ENCODE measurements around the gene CC2D2B. TPM values are rescaled to one million over a fixed set of nuclear protein-coding genes. Genes with fewer than 3 reads are reported as not detected.

The CC2D2B gene
- total RNA-seq, 1 experiment from 2014 or later = not detected

GRCh38 chr10:96075977-96076376, 168.2 kb downstream of the CC2D2B start:
- no peak for DNase-seq
- H3K27me3 ChIP-seq (ENCODE audit: insufficient read depth, low read depth) = no peaks in the 10 kb centered on the region
- H3K4me3 ChIP-seq = no peak overlapping the region
- no TSS peak for BruUV-seq (replicated peaks)
- H3K79me2 ChIP-seq (ENCODE audit: low read depth) = no peaks in the 10 kb centered on the region
- H4K20me1 ChIP-seq (ENCODE audit: insufficient read depth) = no peaks in the 10 kb centered on the region
- no peak overlapping the region for H3K4me2 ChIP-seq
- H3K9me2 ChIP-seq (ENCODE audit: insufficient read depth) = no peaks in the 10 kb centered on the region
- no peaks in the 10 kb centered on the region for H3F3A ChIP-seq (ENCODE audit: insufficient read depth, low read depth)
- 0 out of 2 replicates have a peak, but pooled peaks cover 7% of the 10 kb centered on the region for H3K4me1 ChIP-seq (replicated peaks; ENCODE audit: insufficient read depth)
- H3K36me3 ChIP-seq (ENCODE audit: low read depth) = no peaks in the 10 kb centered on the region
- TF ChIP-seq CTCF (conservative IDR thresholded peaks at IDR 0.05) (no peak), EZH2 (IDR thresholded peaks at IDR 0.05; ENCODE audit: low read depth) (no peak)
- POLR2A ChIA-PET (ENCODE audit: unreplicated experiment) = no interaction called here
- no peaks in the 10 kb centered on the region for H3K9me3 ChIP-seq (ENCODE audit: insufficient read depth, low read depth)
- H2AFZ ChIP-seq = no peak overlapping the region
- intact Hi-C loops (cut with micrococcal nuclease; ENCODE audit: unreplicated experiment) = no loop called here
- CTCF ChIA-PET = no interaction called here
- no peak overlapping the region for H3K27ac ChIP-seq

- H3K4me2 ChIP-seq = no peak overlapping the region
- intact Hi-C loops (cut with micrococcal nuclease; ENCODE audit: unreplicated experiment) = no loop called here
- TF ChIP-seq EZH2 (IDR thresholded peaks at IDR 0.05; ENCODE audit: low read depth) = no peak
- no peak for TF ChIP-seq CTCF (conservative IDR thresholded peaks at IDR 0.05)
- H3K9me3 ChIP-seq (ENCODE audit: insufficient read depth, low read depth) = no peaks in the 10 kb centered on the region
- H3K27ac ChIP-seq = no peak overlapping the region
- no peaks in the 10 kb centered on the region for H3K9me2 ChIP-seq (ENCODE audit: insufficient read depth)
- no peaks in the 10 kb centered on the region for H4K20me1 ChIP-seq (ENCODE audit: insufficient read depth)
- H3K36me3 ChIP-seq (ENCODE audit: low read depth) = no peaks in the 10 kb centered on the region
- H3K27me3 ChIP-seq (ENCODE audit: insufficient read depth, low read depth) = no peaks in the 10 kb centered on the region
- H2AFZ ChIP-seq = no peak overlapping the region
- H3K79me2 ChIP-seq (ENCODE audit: low read depth) = no peaks in the 10 kb centered on the region
- no peak for DNase-seq
- H3F3A ChIP-seq (ENCODE audit: insufficient read depth, low read depth) = no peaks in the 10 kb centered on the region
- ChIA-PET CTCF (interaction anchor here (0.5 kb wide), 1 partner anchor 414 kb away, joined by 3 read pairs; no protein-coding TSS in a partner anchor), POLR2A (ENCODE audit: unreplicated experiment) (interaction anchor here (0.6 kb wide), 1 partner anchor 11 kb away, joined by 3 read pairs; no protein-coding TSS in a partner anchor)
- BruUV-seq (replicated peaks) = no TSS peak
- H3K4me1 ChIP-seq (replicated peaks; ENCODE audit: insufficient read depth) = 0 out of 2 replicates have a peak, but pooled peaks cover 7% of the 10 kb centered on the region
- H3K4me3 ChIP-seq = no peak overlapping the region
Measured at GRCh38 chr10:96077156-96077555, 169.4 kb downstream of the CC2D2B start.

GRCh38 chr10:96082153-96082552, 174.4 kb downstream of the CC2D2B start:
- Histone ChIP-seq H3K79me2 (ENCODE audit: low read depth) (no peaks in the 10 kb centered on the region), H3F3A (ENCODE audit: insufficient read depth, low read depth) (no peaks in the 10 kb centered on the region), H3K27me3 (ENCODE audit: insufficient read depth, low read depth) (no peaks in the 10 kb centered on the region), H2AFZ (no peak overlapping the region), H3K9me2 (ENCODE audit: insufficient read depth) (no peaks in the 10 kb centered on the region), H3K4me1 (replicated peaks; ENCODE audit: insufficient read depth) (no peaks in the 10 kb centered on the region), H3K4me3 (no peak overlapping the region), H3K4me2 (no peak overlapping the region), H3K36me3 (ENCODE audit: low read depth) (no peaks in the 10 kb centered on the region), H4K20me1 (ENCODE audit: insufficient read depth) (no peaks in the 10 kb centered on the region), H3K9me3 (ENCODE audit: insufficient read depth, low read depth) (no peaks in the 10 kb centered on the region), H3K27ac (no peak overlapping the region)
- CTCF ChIA-PET = no interaction called here
- intact Hi-C loops (cut with micrococcal nuclease; ENCODE audit: unreplicated experiment) = no loop called here
- DNase-seq = no peak
- TF ChIP-seq EZH2 (IDR thresholded peaks at IDR 0.05; ENCODE audit: low read depth) (no peak), CTCF (conservative IDR thresholded peaks at IDR 0.05) (no peak)
- POLR2A ChIA-PET (ENCODE audit: unreplicated experiment) = no interaction called here
- no TSS peak for BruUV-seq (replicated peaks)

Small RNA genes lying within 50 kb of the gene (microRNA-seq; reads per million reads assigned to microRNA genes)
- 18.9 reads per million, percentile 30 among the genes with 10 or more reads in this experiment for gene MIR3157 (ENCODE audit: borderline number of aligned reads, borderline replicate concordance)

Other genes starting within 250 kb of the CC2D2B start
- gene TCTN3, start 214.0 kb upstream of the CC2D2B start, total RNA-seq (2021) = 18.1 and 19.8 TPM in 2 replicates
- gene ENTPD1, start 151.8 kb upstream of the CC2D2B start, total RNA-seq (2021) = not detected in 2 replicates
- 2.5 TPM in 2 replicates for gene CCNJ, start 135.6 kb downstream of the CC2D2B start, total RNA-seq (2021)
- 11.4 and 12.6 TPM in 2 replicates for gene ZNF518A, start 222.3 kb downstream of the CC2D2B start, total RNA-seq (2021)

Measured in PC-9 (cell line).